Lower leg skin (tissue), 3 donors: ENCODE data around the gene IQSEC3.

Experiments
- CTCF ChIP-seq, 3 donors: fragments of 450-650 bp; IDR thresholded peaks; one replicate each; pipeline ENCODE4 v1.5.1; 2016; ENCODE audit warnings: antibody characterized with exemption in 3 of 3, mild to moderate bottlenecking in 3 of 3, moderate library complexity in 2 of 3
- POLR2A ChIP-seq, 2 donors: fragments of 450-650 bp; IDR thresholded peaks; one replicate each; pipeline ENCODE4 v1.6.1; 2016 to 2017; ENCODE audit warnings: antibody characterized with exemption in 2 of 2, mild to moderate bottlenecking in 1 of 2, moderate library complexity in 1 of 2

- TF ChIP-seq POLR2A (IDR thresholded peaks at IDR 0.05) (no peak), CTCF (IDR thresholded peaks at IDR 0.05) (no peak)
These were observed 136.5 kb downstream of the IQSEC3 start for GRCh38 chr12:203074-203461.
